Middle frontal gyrus (tissue), 1 donor: ENCODE data around the gene OTUD5.

Experiments
- DNase-seq: peaks from one replicate; pipeline ENCODE4 v3.0.0-alpha.2; 2015; ENCODE audit warnings: low spot score; ENCODE audit errors: extremely low spot score

The OTUD5 gene

DNA sequence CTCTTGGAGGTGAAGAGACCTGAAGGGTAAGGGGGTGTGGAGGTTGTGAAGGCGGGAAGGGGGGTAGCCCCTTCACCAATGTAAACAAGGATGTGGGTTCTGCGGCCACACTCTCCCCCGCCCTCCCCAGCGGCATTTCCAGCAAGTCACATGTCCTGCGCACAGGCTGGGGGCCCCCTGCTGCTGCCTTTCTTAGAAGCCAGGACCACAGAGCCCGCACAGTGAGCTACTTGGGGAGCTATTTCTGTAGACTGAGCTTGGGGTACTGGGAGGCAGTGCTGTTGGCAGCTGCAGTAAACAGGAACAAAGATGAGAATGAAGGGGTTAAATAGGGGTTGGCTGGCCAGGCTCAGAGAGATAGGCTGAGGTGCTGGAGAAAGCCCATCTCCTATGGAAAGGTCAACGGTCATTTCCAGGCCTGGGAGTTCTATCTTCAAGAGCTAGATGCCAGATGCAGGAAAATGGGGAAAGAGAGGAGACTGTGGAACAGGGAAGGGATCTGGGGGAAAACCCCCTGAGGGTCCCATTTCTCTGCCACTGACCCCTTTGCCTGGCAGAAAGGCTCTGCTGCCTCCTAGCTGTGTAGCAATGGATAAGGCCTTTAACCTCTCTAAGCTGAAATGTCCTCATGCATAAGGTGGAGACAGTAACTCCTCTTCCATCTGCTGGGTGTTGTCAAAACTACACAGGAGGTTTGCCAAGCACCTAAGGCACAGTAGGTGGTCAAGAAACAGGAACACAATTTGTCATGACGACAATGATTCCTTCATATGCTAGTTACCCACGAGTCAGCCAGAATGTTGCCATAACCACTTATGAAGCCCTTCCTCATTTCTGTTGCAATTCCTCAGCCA, 20.1 kb downstream of the OTUD5 start:
- no peak for DNase-seq

DNA sequence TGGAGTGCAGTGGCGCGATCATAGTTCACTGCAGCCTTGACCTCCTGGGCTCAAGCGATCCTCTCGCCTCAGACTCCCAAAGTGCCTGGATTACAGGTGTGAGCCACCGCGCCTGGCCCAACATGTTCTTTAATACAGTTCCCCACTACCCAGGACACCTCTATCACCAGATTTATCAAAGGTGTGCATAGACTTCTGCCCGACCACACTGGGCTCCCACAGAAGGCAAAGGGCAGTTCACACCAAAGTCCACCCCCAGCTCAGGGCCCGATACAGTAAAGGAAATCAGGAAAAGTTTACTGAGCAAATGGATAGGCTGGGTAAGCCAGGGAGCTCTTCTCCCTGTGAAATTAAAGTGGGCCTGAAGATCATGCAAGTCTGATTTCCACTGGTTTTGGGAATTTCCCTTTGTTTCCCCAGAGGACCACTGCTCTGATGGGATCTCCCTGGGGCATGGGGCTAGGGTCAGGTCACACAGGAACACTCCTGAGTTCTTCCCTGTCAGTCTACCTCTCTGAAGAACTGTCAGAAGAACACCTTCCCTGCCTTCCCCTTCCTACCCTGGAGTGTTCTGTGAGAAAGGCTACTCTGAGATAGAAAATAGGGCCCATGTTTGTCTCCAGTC, 20.9 kb downstream of the OTUD5 start:
- no peak for DNase-seq

DNA sequence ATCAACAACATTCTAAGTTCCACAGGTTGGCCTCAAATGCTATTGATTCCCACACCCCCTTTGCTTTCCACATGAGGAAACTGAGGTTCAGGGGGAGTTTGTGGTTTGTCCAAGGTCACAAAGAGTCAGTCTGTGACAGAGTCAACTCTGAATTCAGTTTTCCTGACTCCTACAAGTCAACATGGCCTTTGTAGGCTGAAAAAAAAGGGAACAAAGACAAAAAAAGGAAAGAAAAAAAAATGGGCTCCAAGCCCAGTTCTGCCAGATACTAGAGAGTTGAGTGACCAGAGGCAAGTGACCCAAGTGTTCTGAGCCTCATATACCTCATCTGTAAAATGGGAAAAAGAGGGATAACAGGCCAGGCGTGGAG, 22.1 kb downstream of the OTUD5 start:
- DNase-seq = no peak

DNA sequence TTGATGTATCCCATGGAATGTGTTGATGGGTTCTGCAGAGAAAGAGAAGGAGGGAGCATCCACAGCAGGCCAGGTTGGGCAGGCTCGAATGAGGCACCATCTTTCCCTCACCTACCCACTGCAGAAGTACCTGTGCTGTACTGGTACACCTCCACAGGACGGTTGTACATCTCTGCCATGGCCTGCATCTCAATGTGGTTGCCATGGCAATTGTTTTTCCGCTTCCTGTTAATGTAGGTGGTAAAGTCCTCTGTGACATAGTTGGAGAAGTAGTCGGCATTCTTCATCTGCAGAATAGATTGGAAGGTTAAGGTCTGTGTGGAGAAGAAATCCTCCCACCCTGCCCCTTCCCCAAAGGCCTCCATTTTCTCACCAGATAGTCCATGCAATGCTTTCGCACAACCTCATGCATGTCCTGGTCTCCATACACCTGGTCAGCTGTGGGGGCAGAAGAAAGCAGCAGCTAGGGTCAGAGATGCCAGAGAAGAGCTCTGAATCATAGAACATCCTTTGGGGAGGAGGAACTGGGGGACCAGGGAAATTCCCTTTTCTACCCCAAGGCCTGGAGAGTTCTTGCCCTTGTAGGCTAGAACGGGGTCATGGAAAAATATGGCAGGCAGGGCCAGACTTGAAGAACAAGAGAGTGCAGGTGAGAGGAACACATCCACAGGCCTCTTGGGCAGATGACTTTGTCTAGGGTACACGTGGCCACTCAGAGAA, 22.7 kb downstream of the OTUD5 start:
- DNase-seq = no peak

DNA sequence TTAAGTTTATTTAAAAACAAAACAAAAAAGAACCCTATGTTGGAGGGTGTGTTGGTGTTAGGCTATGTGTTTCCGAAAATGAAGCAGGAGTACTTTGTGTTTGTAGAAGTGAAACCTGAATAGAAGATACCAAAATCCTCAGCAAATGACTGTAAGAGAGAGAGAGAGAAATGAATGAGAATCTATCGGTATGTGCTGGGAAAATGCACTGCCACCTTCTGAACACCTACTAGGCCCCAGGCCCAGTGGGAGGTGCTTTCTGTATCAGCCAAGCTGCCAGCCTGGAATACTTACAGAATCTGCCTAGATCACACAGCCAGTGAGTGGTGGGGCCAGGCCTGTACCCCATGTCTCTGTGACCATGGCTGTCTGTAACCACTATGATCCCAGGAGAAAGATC, 23.6 kb downstream of the OTUD5 start:
- DNase-seq = no peak

DNA sequence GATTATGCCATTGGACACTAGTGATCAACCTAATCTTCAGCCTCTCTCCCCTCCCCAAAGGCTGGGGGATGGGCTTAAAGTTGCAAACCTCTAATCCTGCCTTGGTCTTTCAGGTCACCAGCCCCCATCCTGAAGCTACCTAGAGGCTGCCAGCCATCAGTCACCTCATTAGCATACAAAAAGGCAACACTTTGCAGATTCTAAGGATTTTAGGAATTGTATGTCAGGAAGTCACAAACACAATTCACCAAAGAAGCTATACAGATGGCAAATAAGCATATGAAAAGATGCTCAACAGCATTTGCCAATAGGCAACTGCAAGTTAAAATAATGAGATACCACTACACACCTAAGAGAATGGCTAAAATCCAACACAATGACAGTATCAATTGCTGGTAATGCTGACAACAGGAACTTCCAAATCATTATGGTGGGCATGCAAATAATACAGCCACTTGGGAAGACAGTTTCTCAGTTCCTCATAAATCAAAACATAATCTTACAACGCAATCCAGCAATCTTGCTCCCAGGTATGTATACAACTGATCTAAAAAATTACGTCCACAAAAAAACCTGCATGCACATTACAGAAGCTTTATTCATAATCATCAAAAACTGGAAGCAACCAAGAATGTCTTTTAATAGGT, 29.5 kb downstream of the OTUD5 start:
- DNase-seq = no peak

DNA sequence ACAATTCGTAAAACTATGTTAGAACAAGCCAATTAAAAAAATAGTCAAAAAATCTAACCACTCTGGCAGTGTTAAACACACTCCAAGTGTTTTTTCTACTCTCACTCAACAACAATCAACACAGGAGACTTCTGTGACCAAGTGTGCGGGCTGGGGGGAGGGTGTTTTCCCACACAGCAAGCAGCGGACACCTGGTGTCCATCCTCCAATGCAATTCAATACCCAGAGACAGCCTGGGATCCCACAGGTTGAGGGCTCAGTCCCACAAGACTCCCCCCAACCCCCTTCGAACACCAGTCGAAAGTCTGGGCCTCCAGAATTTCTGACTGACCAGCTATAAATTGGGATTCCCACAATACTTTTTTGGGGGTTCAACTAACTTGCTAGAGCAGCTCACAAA, 30.3 kb downstream of the OTUD5 start:
- DNase-seq = no peak

DNA sequence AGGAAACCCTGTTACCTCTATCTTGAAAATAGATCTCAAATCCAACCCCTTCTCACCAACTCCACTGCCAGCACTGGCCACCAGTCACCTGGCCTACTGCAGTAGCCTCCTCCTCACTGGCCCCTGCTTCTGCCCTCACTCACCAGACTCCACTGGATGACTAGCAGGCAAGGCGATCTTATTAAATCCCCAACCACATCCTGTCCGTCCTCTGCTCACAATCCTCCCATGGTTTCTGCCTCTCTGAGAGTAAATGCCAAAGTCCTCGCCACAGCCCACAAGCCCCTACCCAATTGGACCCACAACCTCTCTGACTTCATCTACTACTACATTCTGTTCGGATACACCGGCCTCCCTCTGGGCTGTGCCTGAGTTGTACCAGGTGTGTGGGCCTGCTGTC, 33.1 kb downstream of the OTUD5 start:
- no peak for DNase-seq

DNA sequence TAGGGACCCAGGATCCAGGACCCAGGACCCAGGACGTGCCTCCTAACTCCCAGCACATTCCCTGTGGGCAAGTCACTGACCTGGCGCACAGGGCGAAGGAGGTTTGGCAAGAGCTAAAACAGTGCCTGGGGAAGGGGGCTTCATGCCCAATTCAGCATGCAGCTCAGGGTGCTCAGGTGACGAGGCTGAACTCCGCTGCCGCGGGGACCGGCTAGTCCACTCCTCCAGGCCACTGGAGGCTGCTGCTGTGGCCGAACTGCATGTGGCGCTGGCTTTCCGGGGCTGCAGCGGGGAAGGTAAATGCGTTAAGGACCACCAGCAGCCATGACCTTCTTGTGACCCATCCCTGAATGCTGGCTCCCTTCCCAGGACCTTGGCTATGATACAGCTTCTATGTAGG, 33.6 kb downstream of the OTUD5 start:
- no peak for DNase-seq

DNA sequence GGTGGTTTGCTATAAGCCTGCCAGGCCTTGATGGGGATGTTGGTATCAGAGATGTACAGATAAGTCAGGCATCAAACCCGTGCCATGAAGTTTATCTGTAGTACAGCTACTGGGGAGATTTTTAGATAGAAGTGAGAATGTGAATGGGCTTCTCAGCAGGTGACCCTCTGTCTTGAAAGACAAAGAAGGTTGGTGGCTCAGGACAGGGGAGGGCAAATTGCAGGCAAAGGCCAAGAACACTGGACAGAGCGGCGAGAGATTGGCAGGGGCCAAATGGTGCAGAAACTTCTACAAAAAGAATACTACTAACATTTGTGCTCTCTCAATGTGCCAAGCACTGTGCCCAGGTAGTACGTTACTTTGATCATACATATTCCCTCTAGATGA, 36.7 kb downstream of the OTUD5 start:
- no peak for DNase-seq

DNA sequence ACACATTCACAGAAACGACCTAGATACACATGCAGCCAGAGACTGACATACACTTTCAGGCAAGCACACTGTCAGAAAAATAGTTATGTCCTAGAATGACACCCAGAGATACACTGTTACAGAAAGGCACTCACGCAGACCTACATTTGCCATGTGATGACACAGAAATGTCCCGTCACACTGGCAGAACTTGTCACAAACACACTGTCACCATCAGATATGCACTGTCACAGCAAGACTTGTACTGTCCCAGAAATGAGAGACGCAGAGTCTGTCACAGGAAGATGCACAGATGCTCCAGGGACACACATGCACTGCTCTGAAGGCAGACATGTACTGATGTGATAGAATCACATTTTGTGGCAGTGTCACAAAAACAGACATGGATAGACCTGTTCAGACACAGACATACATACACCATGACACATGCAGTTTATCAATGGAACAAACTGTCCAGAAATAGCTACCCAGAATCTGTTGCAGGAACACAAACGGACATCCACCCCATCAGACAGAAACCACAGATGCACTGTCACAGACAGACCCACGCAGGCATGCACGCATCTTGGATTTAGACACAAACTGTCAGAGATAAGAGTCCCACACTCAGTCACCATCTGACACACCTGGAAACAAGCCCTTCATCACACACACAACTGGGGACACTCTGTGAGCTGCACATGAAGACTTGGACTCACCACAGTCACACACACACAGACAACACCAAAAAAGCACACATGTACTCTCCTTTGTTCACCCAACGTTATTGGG, 37.3 kb downstream of the OTUD5 start:
- DNase-seq = no peak

DNA sequence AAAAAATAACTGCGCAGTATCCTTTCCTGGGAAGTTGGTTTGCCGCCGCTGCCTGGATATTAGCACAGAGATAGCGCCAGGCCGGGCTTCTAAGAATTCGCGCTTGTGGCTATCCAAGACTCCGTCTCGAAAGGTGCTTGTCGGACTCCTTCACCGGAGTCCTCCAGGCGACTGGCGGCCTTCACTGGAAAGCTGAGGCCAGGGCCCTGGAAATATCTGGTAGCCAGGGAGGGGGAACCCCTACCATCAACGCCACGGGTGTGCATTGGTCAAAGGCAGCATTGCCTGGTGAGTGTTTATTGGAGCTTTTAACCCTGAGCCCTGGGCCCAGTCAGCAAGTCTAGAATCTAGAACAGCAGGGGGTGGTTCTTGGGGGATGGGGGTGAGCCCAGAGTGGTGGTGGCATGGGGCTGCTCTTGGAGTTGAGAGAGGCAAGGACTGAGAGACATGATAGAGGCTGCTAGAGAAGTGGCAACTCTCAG, 38.0 kb downstream of the OTUD5 start:
- no peak for DNase-seq

DNA sequence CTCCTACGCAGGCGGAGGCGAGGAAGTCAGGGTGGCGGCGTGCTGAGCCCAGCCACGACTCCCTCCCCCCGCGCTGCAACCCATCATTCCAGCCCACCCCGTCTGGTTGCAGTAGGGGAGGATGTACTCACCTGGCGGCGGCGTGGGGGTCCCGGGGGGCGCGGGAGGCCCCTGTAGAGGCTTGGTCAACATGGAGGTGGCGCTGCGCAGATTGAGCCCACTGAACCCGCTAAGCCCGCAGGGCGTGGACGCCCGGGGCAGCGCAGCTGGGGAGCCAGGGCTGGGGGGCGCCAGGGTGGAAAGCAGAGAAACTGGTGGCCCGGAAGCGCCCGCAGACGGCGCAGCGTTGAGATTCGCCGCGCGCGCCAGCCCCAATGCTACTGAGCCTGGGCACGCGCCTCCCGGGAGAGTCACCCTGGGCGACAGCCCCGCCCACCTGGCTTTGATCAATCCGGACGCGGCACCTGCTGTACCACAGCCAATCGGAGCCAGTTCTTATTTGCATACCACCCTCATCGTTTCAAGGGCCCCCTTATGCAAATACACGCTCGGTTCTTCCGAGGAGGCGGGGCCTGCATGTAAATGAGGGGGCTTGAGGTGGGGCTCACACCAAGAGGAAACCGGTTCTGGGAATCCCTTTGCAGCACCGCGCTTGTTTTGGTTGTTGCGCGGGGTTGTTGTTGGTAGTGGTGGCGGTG, 38.6 kb downstream of the OTUD5 start, which contains the start of gene PIM2:
Gene PIM2 (minus strand): TSS at position 382 of the 698 bp plus-strand sequence. CDS start 190 bp downstream, at position 192.
- DNase-seq = peak; percentile 66

DNA sequence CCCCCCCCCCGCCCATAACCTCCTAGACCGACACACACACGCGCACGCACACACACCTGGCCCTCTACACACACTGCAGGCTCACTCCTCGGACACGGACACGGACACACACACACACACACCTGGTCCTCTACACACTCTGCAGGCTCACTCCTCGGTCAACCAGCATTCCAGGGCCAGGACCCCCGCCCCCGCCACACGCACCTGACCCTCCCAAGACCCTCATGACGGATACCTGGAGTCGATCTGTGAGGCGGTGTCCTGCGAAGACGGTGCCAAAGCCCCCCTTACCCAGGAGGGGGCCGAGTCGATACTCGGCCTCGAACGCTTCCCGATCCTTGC, 39.1 kb downstream of the OTUD5 start:
- no peak for DNase-seq

DNA sequence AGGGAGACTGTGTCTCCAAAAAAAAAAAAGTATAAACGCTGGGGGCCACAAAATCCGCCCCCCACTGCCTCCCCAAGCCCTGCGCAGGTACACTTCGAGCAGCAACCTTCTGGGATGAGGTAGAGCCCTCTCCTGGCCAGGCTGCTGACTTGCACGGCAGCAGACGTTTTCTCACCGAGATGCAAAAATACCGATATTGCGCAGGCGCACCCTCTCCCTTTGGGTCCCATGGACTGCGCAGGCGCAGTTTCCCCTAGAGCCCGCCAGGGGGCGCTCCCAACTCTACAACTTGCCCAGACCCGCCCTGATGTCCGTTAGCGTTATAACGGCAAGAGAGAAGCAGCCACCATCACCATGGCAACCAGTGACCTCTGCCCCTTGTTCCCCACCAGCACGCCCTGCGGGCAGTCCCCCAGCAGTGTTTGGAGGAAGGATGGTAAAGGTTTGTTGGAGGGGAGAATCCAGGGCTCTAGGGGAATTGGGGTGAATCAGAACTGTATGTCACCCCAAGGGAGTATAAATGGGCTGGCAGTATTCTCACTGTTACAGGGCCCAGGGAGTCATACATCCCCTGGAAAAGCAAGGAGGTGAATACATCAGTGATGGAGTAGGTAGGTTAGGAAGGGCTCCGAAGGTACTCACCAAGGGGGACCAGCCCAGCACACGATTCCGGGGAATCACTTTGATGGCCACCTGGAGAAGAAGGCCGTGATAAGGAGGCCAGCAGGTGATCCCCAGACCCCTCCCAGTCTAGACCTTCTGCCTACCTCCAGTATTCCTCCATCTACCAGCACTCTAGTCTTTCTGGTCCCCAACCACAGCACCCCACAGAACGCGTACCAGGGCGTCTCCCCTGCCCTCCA, 40.0 kb downstream of the OTUD5 start:
- peak; percentile 59 for DNase-seq

DNA sequence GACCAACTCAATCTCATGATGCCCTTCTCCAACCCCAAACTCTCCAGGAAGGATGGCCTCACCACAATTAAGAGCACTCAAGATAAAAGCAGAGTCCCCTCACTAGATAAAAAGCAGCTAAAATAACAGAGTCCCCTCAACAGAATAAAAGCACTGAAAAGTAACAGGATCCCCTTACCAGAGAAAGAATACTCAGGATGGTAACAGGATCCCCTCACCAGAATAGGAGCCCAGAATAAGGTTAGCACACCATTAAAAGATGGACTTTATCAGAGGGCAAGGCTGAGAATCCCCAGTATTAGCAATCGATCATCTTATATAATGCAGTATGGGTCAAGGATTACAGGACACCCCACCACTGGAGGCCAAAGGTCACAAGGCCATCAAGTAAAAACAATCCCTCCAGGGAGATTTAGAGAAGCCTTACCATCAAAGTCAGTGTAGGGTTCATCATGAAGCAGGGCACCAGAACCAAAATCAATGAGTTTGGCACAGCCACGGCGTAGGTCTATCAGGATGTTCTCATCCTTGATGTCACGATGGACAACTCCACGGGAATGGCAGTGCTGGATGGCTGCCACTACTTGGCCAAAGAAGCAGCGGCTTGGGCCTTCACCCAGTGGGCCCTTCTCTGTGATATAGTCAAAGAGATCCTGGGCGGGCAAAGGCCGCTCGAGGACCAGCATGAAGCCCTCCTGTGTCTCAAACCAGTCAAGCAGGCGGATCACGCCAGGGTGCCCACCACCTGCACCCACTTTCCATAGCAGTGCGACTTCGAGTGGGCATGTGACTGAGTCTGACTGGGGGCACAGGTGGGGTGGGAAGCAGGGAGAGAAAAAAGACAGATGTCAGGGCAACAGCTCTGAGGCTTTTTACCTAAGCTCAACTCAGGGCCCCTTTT, 42.6 kb downstream of the OTUD5 start:
- DNase-seq = no peak

DNA sequence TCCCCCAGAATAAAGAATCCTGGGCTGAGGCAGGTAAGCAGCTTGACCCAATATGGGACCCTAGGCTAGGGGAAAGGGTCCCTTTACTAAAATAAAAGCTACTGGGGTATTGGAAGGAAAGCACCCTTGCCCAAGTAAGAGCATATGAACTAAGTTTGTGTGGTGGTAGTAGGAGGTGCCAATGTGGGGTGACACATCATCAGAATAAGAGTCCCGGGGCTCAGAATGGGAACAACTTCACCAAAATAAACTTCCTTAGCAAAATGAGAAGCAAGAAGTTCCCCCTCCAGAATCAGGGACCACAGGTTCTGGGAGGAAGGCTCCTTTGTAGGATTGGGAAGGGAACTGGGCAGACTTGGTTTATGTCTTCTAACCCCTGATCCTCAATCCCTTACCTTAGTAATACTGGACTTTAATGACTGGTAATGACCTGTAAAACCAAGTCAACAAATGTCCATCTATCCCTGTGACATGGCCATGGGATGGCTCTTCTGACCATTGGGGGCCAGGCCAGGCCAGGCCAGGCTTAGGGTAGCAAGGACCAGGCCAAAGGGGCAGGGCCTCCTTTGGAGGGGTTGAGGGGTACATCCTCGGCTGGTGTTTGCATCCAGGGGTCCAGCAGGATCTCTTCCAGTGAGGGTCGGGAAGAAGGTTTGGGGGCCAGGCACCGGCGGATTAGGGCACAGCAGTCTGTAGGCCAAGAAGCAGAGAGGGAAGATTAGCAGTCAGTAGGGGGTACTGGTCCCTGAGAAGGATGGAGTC, 43.6 kb downstream of the OTUD5 start:
- DNase-seq = no peak
